ENCODE measurements around the gene TCL1B. TPM values are rescaled to one million over a fixed set of nuclear protein-coding genes. Genes with fewer than 3 reads are reported as not detected.

Gene TCL1B
- total and polyA plus RNA-seq, 2 of the 13 experiments (the other 11 are each of a cell fraction or from before 2014, with no cell fraction given), result not detected

DNA sequence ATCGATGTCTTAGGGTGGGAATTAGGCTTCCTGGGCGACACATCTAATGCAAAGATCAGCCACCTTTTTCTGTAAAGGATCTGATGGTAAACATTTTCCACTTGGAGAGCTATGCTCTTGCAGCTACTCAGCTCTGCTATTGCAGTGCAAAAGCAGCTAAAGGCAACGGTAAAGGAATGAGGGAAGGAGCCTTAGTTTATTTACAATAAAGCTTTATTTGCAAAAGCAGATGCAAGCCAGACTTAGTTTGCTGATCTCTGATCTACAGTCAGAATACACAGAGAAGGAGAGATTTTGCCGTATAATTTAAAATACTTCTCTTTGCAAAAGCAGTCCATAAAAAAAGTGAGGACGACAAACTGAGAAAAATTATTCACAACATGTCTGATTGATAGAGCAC, 3.2 kb downstream of the TCL1B start:
- Histone ChIP-seq H2AFZ (ENCODE audit: low read length) (no peak overlapping the region), H3K27me3 (ENCODE audit: control insufficient read depth in 1 of 2, insufficient read depth in 2 of 2, low read length in 2 of 2) (peaks cover 4 to 38% of the 10 kb centered on the region in 2 experiments), H3K36me3 (replicated peaks in 1 of 2; ENCODE audit: control insufficient read depth in 1 of 2, insufficient read depth in 2 of 2, low read length in 2 of 2) (no peaks in the 10 kb centered on the region), H3K9me3 (ENCODE audit: low read length) (no peaks in the 10 kb centered on the region), H3K4me3 (replicated peaks in 1 of 3; ENCODE audit: insufficient read depth in 1 of 3, low read depth in 2 of 3, low read length in 3 of 3) (no peak overlapping the region), H3K4me2 (ENCODE audit: low read depth, low read length) (no peak overlapping the region), H3K9ac (ENCODE audit: insufficient read depth, low read depth, low read length) (no peak overlapping the region), H3K27ac (ENCODE audit: extremely low read length, insufficient read depth, low read length) (no peak overlapping the region), H3K4me1 (ENCODE audit: insufficient read depth, low read length) (no peaks in the 10 kb centered on the region), H4K20me1 (ENCODE audit: insufficient read depth, low read length) (no peaks in the 10 kb centered on the region), H3K79me2 (ENCODE audit: insufficient read depth, low read length) (no peaks in the 10 kb centered on the region)
- WGBS (ENCODE audit: low lambda C conversion rate), result 7% methylated on average over 5 of the region's 5 CpGs
- no peak for TF ChIP-seq ZNF224 (CRISPR knock-in tag; IDR thresholded peaks at IDR 0.05)
- TF ChIP-seq NR2F2 (IDR thresholded peaks at IDR 0.05; ENCODE audit: borderline replicate concordance, low read depth), result no peak
- TF ChIP-seq SIX1 (CRISPR knock-in tag; IDR thresholded peaks at IDR 0.05; ENCODE audit: borderline replicate concordance), result no peak
- TF ChIP-seq POLR2G (IDR thresholded peaks at IDR 0.05; ENCODE audit: low read depth, low read length), result no peak
- no peak for TF ChIP-seq NR3C1 (CRISPR knock-in tag; IDR thresholded peaks at IDR 0.05)
- TF ChIP-seq POGZ (CRISPR knock-in tag; IDR thresholded peaks at IDR 0.05), result no peak
- no peak for TF ChIP-seq ISL2 (CRISPR knock-in tag; IDR thresholded peaks at IDR 0.05)
- TF ChIP-seq ZNF207 (IDR thresholded peaks at IDR 0.05; ENCODE audit: borderline replicate concordance), result no peak
- ATAC-seq (no peak), DNase-seq (ENCODE audit: low spot score) (no peak), FAIRE-seq (no peak)
- CTCF ChIA-PET (ENCODE audit: low intra/inter-chr PET ratio, low total read pairs), result no interaction called here
- POLR2A ChIA-PET, result no interaction called here
- in situ Hi-C loops (cut with HindIII; ENCODE audit: extremely low pct_ligation_motif_present, low pct_unique_long_range_greater_than_20kb) (no loop called here), intact Hi-C loops (cut with micrococcal nuclease; ENCODE audit: unreplicated experiment) (no loop called here)
- BruUV-seq (replicated peaks), result no TSS peak

DNA sequence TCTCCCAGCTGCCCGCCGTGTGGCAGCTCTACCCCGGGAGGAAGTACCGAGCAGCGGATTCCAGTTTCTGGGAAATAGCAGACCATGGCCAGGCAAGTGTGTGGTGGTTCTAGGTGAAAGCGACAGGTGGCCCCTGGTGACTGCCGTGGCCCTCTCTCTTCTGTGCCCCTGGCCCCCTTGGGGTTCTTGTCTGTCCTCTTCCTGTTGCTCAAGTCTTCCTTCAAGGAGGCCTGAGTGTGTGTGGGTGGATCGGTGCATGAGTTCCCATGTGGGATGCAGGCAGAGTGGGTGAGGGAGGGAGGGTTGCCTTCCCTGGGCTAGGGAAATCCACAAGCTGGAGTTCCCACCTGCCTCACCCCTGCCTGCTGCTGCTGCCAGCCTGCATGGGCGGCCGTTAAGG, 4.6 kb downstream of the TCL1B start:
- TF ChIP-seq ZNF772 (CRISPR knock-in tag; IDR thresholded peaks at IDR 0.05) (no peak), SIN3A (IDR thresholded peaks at IDR 0.05; ENCODE audit: borderline replicate concordance, low read depth, low read length) (no peak), POLR2G (IDR thresholded peaks at IDR 0.05; ENCODE audit: low read depth, low read length) (no peak)
- Histone ChIP-seq H3K9ac (ENCODE audit: insufficient read depth, low read depth, low read length) (no peak overlapping the region), H3K27me3 (ENCODE audit: control insufficient read depth in 1 of 2, insufficient read depth in 2 of 2, low read length in 2 of 2) (peaks cover 5 to 38% of the 10 kb centered on the region in 2 experiments), H3K9me3 (ENCODE audit: low read length) (no peaks in the 10 kb centered on the region), H3K36me3 (replicated peaks in 1 of 2; ENCODE audit: control insufficient read depth in 1 of 2, insufficient read depth in 2 of 2, low read length in 2 of 2) (no peaks in the 10 kb centered on the region), H3K27ac (ENCODE audit: extremely low read length, insufficient read depth, low read length) (no peak overlapping the region), H4K20me1 (ENCODE audit: insufficient read depth, low read length) (no peaks in the 10 kb centered on the region), H3K4me3 (replicated peaks in 1 of 3; ENCODE audit: insufficient read depth in 1 of 3, low read depth in 2 of 3, low read length in 3 of 3) (no peak overlapping the region), H3K79me2 (ENCODE audit: insufficient read depth, low read length) (no peaks in the 10 kb centered on the region), H3K4me1 (ENCODE audit: insufficient read depth, low read length) (no peaks in the 10 kb centered on the region), H3K4me2 (ENCODE audit: low read depth, low read length) (no peak overlapping the region), H2AFZ (ENCODE audit: low read length) (no peak overlapping the region)
- in situ Hi-C loops (cut with HindIII; ENCODE audit: extremely low pct_ligation_motif_present, low pct_unique_long_range_greater_than_20kb) (no loop called here), intact Hi-C loops (cut with micrococcal nuclease; ENCODE audit: unreplicated experiment) (no loop called here)
- no peak for FAIRE-seq
- 55% methylated on average over 5 of the region's 10 CpGs for WGBS (ENCODE audit: low lambda C conversion rate)
- POLR2A ChIA-PET, result no interaction called here
- CTCF ChIA-PET (ENCODE audit: low intra/inter-chr PET ratio, low total read pairs), result no interaction called here
- no peak for ATAC-seq
- no TSS peak for BruUV-seq (replicated peaks)
- DNase-seq (ENCODE audit: low spot score), result no peak
